OCI-LY3 (cell line): ENCODE measurements around the gene ACVR1.

Source experiments
- H2AFZ ChIP-seq: fragments of 200-600, 300-600 bp; shearing (Covaris generic); 2 replicates; pipeline ENCODE4 v1.6.0; 2014; ENCODE audit warnings: antibody characterized with exemption, low read depth, low read length
- H3K27ac ChIP-seq: fragments of 200-600, 300-600 bp; sonication (generic); 2 replicates; pipeline ENCODE4 v1.5.1; 2014; ENCODE audit warnings: mild to moderate bottlenecking, low read length, moderate library complexity, mixed read lengths
- H3K27me3 ChIP-seq: fragments of 200-600, 300-600 bp; sonication (generic); 2 replicates; pipeline ENCODE4 v1.6.1; 2014; ENCODE audit warnings: low read depth, low read length, mixed read lengths
- H3K36me3 ChIP-seq: fragments of 200-600, 300-600 bp; sonication (generic); replicated peaks from 2 replicates; pipeline ENCODE3; 2014; ENCODE audit warnings: low read depth, low read length, mixed read lengths
- H3K4me1 ChIP-seq: fragments of 300-600, 200-600 bp; sonication (generic); 2 replicates; pipeline ENCODE4 v1.6.1; 2014; ENCODE audit warnings: low read length, mixed read lengths
- H3K4me2 ChIP-seq: fragments of 200-600, 300-600 bp; sonication (generic); 2 replicates; pipeline ENCODE4 v1.6.1; 2014; ENCODE audit warnings: low read length, mixed read lengths
- H3K4me3 ChIP-seq: fragments of 300-600, 200-600 bp; sonication (generic); 2 replicates; pipeline ENCODE4 v1.5.1; 2014; ENCODE audit warnings: antibody characterized with exemption, mild to moderate bottlenecking, low read length, moderate library complexity
- H3K79me2 ChIP-seq: fragments of 300-600, 200-600 bp; shearing (Covaris generic); 2 replicates; pipeline ENCODE4 v1.6.1; 2014; ENCODE audit warnings: mild to moderate bottlenecking, low read length, mixed read lengths
- H3K9ac ChIP-seq: fragments of 300-600, 200-600 bp; shearing (Covaris generic); 2 replicates; pipeline ENCODE4 v1.6.0; 2014; ENCODE audit warnings: mild to moderate bottlenecking, low read length, moderate library complexity
- H3K9me3 ChIP-seq: fragments of 200-600, 300-600 bp; shearing (Covaris generic); 2 replicates; pipeline ENCODE4 v1.6.1; 2014; ENCODE audit warnings: low read length, mixed read lengths; ENCODE audit not compliant: insufficient read depth
- H4K20me1 ChIP-seq: fragments of 200-600, 300-600 bp; sonication (generic); 2 replicates; pipeline ENCODE4 v1.6.1; 2016; ENCODE audit warnings: low read length, mixed read lengths; ENCODE audit not compliant: insufficient read depth
- CTCF ChIP-seq: fragments of 200-600, 300-600 bp; sonication (generic); IDR thresholded peaks from 2 replicates; pipeline ENCODE4 v1.5.1; 2014; ENCODE audit warnings: antibody characterized with exemption, low read length, low read depth
- EZH2phosphoT487 ChIP-seq: fragments of 200-600 bp; shearing (Covaris generic); IDR thresholded peaks from 2 replicates; pipeline ENCODE4 v1.6.1; 2018; ENCODE audit warnings: antibody characterized with exemption, mixed run types, low read depth

The ACVR1 gene

GRCh38 chr2:157857881-157858280 lies 18.2 kb downstream of the ACVR1 start:
- Histone ChIP-seq H3K36me3 (no peaks in the 10 kb centered on the region), H3K27me3 (no peaks in the 10 kb centered on the region), H3K4me2 (no peak overlapping the region), H2AFZ (no peak overlapping the region), H3K79me2 (no peaks in the 10 kb centered on the region), H3K27ac (no peak overlapping the region), H3K9ac (no peak overlapping the region), H4K20me1 (no peaks in the 10 kb centered on the region), H3K9me3 (no peaks in the 10 kb centered on the region), H3K4me3 (no peak overlapping the region), H3K4me1 (no peaks in the 10 kb centered on the region)
- TF ChIP-seq CTCF (no peak), EZH2phosphoT487 (no peak)

- TF ChIP-seq CTCF, result no peak
- TF ChIP-seq EZH2phosphoT487, result no peak
- Histone ChIP-seq H3K27ac (no peak overlapping the region), H3K79me2 (no peaks in the 10 kb centered on the region)
Measured at GRCh38 chr2:157856187-157856515, 20.0 kb downstream of the ACVR1 start.

GRCh38 chr2:157853820-157854219 lies 22.3 kb downstream of the ACVR1 start:
- Histone ChIP-seq H3K79me2 (no peaks in the 10 kb centered on the region), H3K27ac (no peak overlapping the region), H2AFZ (no peak overlapping the region)

More at GRCh38 chr2:157856187-157856515, 20.0 kb downstream of the ACVR1 start:
- Histone ChIP-seq H3K4me3 (no peak overlapping the region), H3K9ac (no peak overlapping the region), H3K4me1 (no peaks in the 10 kb centered on the region), H3K27me3 (no peaks in the 10 kb centered on the region), H3K9me3 (no peaks in the 10 kb centered on the region), H3K4me2 (no peak overlapping the region), H3K36me3 (no peaks in the 10 kb centered on the region), H2AFZ (no peak overlapping the region), H4K20me1 (no peaks in the 10 kb centered on the region)

GRCh38 chr2:157853211-157853610 lies 22.9 kb downstream of the ACVR1 start:
- no peaks in the 10 kb centered on the region for H4K20me1 ChIP-seq

More at GRCh38 chr2:157853820-157854219, 22.3 kb downstream of the ACVR1 start:
- TF ChIP-seq CTCF (no peak), EZH2phosphoT487 (no peak)
- Histone ChIP-seq H3K9ac (no peak overlapping the region), H3K4me1 (no peaks in the 10 kb centered on the region), H3K4me2 (no peak overlapping the region), H3K36me3 (no peaks in the 10 kb centered on the region), H3K9me3 (no peaks in the 10 kb centered on the region), H4K20me1 (no peaks in the 10 kb centered on the region), H3K27me3 (no peaks in the 10 kb centered on the region), H3K4me3 (no peak overlapping the region)

More at GRCh38 chr2:157853211-157853610, 22.9 kb downstream of the ACVR1 start:
- no peak overlapping the region for H3K27ac ChIP-seq
- H3K4me1 ChIP-seq, result no peaks in the 10 kb centered on the region
- no peaks in the 10 kb centered on the region for H3K27me3 ChIP-seq
- no peaks in the 10 kb centered on the region for H3K9me3 ChIP-seq
- no peaks in the 10 kb centered on the region for H3K36me3 ChIP-seq
- no peak overlapping the region for H2AFZ ChIP-seq
- no peak overlapping the region for H3K4me3 ChIP-seq
- H3K79me2 ChIP-seq, result no peaks in the 10 kb centered on the region
- TF ChIP-seq CTCF, result no peak
- TF ChIP-seq EZH2phosphoT487, result no peak
- H3K9ac ChIP-seq, result no peak overlapping the region
- H3K4me2 ChIP-seq, result no peak overlapping the region
